ENCODE data around the gene GMPS.

DNA sequence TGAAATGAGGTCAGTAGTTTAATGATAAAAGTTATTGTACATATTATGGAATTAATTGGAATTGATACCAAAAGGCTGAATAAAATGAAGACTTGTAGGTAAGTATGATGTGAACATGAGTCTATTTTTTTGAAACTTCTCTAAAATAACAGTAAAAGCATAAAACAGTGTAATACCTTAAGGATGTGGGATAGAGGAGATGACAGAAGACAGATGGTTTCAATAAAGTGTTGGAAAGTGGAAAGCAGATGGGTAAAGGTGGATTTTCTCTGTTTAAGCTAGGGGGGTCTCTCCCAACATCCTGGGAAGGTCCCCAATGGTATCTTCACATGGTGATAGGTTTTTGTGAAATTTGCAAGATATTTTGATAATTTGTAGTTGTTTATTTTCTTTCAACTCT, 41.6 kb downstream of the GMPS start:
- no peak for TF ChIP-seq EZH2phosphoT487 (IDR thresholded peaks at IDR 0.05; ENCODE audit: borderline replicate concordance)
- TF ChIP-seq, protein P1, sequence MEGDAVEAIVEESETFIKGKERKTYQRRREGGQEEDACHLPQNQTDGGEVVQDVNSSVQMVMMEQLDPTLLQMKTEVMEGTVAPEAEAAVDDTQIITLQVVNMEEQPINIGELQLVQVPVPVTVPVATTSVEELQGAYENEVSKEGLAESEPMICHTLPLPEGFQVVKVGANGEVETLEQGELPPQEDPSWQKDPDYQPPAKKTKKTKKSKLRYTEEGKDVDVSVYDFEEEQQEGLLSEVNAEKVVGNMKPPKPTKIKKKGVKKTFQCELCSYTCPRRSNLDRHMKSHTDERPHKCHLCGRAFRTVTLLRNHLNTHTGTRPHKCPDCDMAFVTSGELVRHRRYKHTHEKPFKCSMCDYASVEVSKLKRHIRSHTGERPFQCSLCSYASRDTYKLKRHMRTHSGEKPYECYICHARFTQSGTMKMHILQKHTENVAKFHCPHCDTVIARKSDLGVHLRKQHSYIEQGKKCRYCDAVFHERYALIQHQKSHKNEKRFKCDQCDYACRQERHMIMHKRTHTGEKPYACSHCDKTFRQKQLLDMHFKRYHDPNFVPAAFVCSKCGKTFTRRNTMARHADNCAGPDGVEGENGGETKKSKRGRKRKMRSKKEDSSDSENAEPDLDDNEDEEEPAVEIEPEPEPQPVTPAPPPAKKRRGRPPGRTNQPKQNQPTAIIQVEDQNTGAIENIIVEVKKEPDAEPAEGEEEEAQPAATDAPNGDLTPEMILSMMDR (conservative IDR thresholded peaks at IDR 0.05; ENCODE audit: low read length) = no peak

Measured in Loucy (cell line).